Right atrium auricular region (tissue), 2 donors: ENCODE data around the gene KCNH1. TPM values are rescaled to one million over a fixed set of nuclear protein-coding genes. Genes with fewer than 3 reads are reported as not detected.

Experiments
- DNase-seq: peaks from one replicate; pipeline ENCODE4 v3.0.0-alpha.2; 2019; ENCODE audit warnings: low spot score
- H3K27ac ChIP-seq, 2 donors: fragments of 200-600 bp; sonication (generic); 1 replicate in 1 of 2; 2 replicates in 1 of 2; pipeline ENCODE4 v1.5.1; 2016 to 2019
- H3K27me3 ChIP-seq, 2 donors: fragments of 200-600 bp; sonication (generic); one replicate each; pipeline versions ENCODE4 v1.5.1 to v1.6.0; 2017 to 2019
- H3K36me3 ChIP-seq: fragments of 200-600 bp; sonication (generic); one replicate; pipeline ENCODE4 v1.5.1; 2016
- H3K4me1 ChIP-seq, 2 donors: fragments of 200-600 bp; sonication (generic); one replicate each; pipeline versions ENCODE4 v1.5.1 to v1.6.0; 2017 to 2019
- H3K4me3 ChIP-seq, 2 donors: fragments of 200-600 bp; sonication (generic); 1 replicate in 1 of 2; 2 replicates in 1 of 2; pipeline ENCODE4 v1.5.1; 2017 to 2019; ENCODE audit warnings: mild to moderate bottlenecking in 1 of 2, moderate library complexity in 1 of 2
- H3K9me3 ChIP-seq, 2 donors: fragments of 200-600 bp; sonication (generic); one replicate each; pipeline ENCODE4 v1.5.1; 2019
- CTCF ChIP-seq, 2 donors: fragments of 200-600 bp; sonication (generic); IDR thresholded peaks; one replicate each; pipeline ENCODE4 v1.5.1; 2019; ENCODE audit warnings: antibody characterized with exemption in 2 of 2
- total RNA-seq, 2 donors: library from RNA; depleted of rRNA; stranded (reverse); fragments of >200 nt; gene quantifications; one replicate each; pipeline ENCODE4 v1.1.0, GENCODE V29; 2016

The KCNH1 gene
- total RNA-seq, 2 donors from 2014 or later: not detected

- no peak overlapping the region for H3K4me3 ChIP-seq
- H3K27ac ChIP-seq: no peak overlapping the region
- H3K27me3 ChIP-seq: no peaks in the 10 kb centered on the region
- no peaks in the 10 kb centered on the region for H3K36me3 ChIP-seq
- no peaks in the 10 kb centered on the region for H3K9me3 ChIP-seq
- no peaks in the 10 kb centered on the region for H3K4me1 ChIP-seq
- no peak for DNase-seq
- no peak for TF ChIP-seq CTCF (IDR thresholded peaks at IDR 0.05)
Observed at GRCh38 chr1:211033921-211034525, 99.9 kb downstream of the KCNH1 start.

- no peak for DNase-seq
- H3K27me3 ChIP-seq: no peaks in the 10 kb centered on the region
- no peaks in the 10 kb centered on the region for H3K4me1 ChIP-seq
- no peak overlapping the region for H3K4me3 ChIP-seq
- TF ChIP-seq CTCF (IDR thresholded peaks at IDR 0.05): no peak
- no peak overlapping the region for H3K27ac ChIP-seq
- H3K36me3 ChIP-seq: no peaks in the 10 kb centered on the region
- H3K9me3 ChIP-seq: no peaks in the 10 kb centered on the region
Observed at GRCh38 chr1:211024901-211025300, 109.0 kb downstream of the KCNH1 start.

- Histone ChIP-seq H3K36me3 (no peaks in the 10 kb centered on the region), H3K27ac (no peak overlapping the region), H3K27me3 (no peaks in the 10 kb centered on the region), H3K4me3 (no peak overlapping the region), H3K4me1 (no peaks in the 10 kb centered on the region), H3K9me3 (no peaks in the 10 kb centered on the region)
- no peak for TF ChIP-seq CTCF (IDR thresholded peaks at IDR 0.05)
- DNase-seq: no peak
Observed at GRCh38 chr1:211019266-211019665, 114.7 kb downstream of the KCNH1 start.

DNA sequence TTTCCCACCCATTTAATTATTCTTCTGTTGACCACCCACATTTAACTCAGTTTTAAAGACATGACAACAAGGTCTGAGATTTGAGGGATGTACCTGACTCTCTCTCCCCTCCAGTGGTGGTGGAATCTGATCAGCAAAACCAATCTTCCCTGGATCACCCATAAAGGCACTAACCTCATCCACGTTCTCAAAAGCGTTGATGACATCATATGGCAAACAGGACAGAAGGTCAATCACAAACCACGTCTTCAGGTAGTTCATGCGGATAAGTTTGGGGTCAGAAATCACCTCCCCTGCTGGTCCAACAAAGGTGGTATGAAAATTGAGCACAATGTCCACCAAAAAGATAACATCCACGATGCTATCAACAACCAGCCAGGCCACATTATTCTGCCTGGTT is 115.3 kb downstream of the KCNH1 start:
- no peaks in the 10 kb centered on the region for H3K27me3 ChIP-seq
- no peak for DNase-seq
- no peak overlapping the region for H3K4me3 ChIP-seq
- H3K4me1 ChIP-seq: no peaks in the 10 kb centered on the region
- H3K36me3 ChIP-seq: no peaks in the 10 kb centered on the region
- no peak for TF ChIP-seq CTCF (IDR thresholded peaks at IDR 0.05)
- H3K9me3 ChIP-seq: no peaks in the 10 kb centered on the region
- H3K27ac ChIP-seq: no peak overlapping the region

DNA sequence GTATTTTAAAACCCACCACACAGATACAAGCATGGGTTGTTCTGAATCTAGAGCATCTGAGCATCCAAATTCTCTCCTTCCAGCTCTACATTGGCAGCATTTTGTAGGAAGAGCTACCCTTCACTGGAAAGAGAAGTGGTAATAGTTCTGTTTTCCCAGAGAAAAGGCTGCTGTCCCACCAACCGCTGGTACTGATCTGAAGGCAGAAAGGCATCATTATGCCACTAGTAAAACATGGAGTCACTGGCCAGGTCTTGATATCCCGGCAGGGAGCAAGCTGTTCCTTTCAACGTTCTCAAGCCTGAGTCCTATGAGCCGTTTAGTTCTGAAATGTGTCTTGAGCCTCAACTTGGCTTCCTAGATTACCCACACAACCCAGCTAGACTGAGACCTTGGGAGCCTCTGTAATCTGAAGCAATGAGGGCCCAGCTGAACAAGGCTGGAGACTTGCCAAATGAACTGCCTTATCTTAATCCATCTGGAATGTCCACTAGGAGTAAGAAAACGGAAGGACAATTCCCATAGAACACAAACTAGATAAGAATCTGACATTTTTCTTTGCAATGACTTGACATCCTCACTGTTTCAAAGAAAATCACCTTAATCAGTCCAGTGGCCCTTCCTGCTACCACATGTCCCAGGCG is 116.8 kb downstream of the KCNH1 start:
- H3K9me3 ChIP-seq: no peaks in the 10 kb centered on the region
- H3K27ac ChIP-seq: no peak overlapping the region
- H3K36me3 ChIP-seq: no peaks in the 10 kb centered on the region
- no peaks in the 10 kb centered on the region for H3K4me1 ChIP-seq
- no peak for DNase-seq
- H3K4me3 ChIP-seq: no peak overlapping the region
- H3K27me3 ChIP-seq: no peaks in the 10 kb centered on the region
- no peak for TF ChIP-seq CTCF (IDR thresholded peaks at IDR 0.05)

DNA sequence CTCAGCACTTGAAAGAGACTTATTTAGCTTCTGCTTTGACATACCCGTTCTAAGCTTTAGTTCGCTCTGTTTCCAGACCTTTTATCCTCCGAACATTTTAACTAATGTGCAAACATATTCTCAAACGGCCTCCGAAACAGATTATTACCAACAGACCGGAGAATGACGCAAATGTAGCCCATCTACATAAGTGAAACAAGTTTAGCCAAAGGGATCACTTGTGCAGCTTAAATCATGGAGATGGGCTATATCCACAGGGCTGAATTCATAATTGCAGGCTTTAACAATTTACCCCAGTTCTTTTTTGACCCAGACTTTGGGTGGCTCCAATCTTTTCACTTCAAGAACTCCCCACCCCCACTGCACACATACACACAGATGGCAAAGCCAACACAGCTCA is 119.7 kb downstream of the KCNH1 start:
- H3K4me1 ChIP-seq: no peaks in the 10 kb centered on the region
- no peak overlapping the region for H3K27ac ChIP-seq
- DNase-seq: no peak
- H3K4me3 ChIP-seq: no peak overlapping the region
- no peaks in the 10 kb centered on the region for H3K27me3 ChIP-seq
- TF ChIP-seq CTCF (IDR thresholded peaks at IDR 0.05): no peak
- no peaks in the 10 kb centered on the region for H3K9me3 ChIP-seq
- H3K36me3 ChIP-seq: no peaks in the 10 kb centered on the region
